K562 (cell line): ENCODE measurements around the gene PTPRC. TPM values are rescaled to one million over a fixed set of nuclear protein-coding genes. Genes with fewer than 3 reads are reported as not detected.

Source experiments
- ATAC-seq: fragments of 200-7000 bp; cut with Tn5 transposase; 3 replicates; pipeline ENCODE4 v1.9.1; 2020; ENCODE audit warnings: moderate library complexity
- BruUV-seq: library from RNA; stranded (reverse); fragments of 400-500 nt; replicated peaks from 2 replicates; lab custom pipeline; 2021; lab: Mats Ljungman, UMichigan
- CTCF ChIA-PET: fragments of 300-600 bp; formaldehyde crosslinking; extraction: SDS; loops from one replicate; lab custom pipeline; 2021; ENCODE audit warnings: low intra/inter-chr PET ratio; lab: Yijun Ruan, JAX
- POLR2A ChIA-PET: fragments of 300-600, 350-650 bp; sonication (Branson Sonifier 250); formaldehyde crosslinking; extraction: SDS; loops from one replicate; lab custom pipeline; 2021; ENCODE audit warnings: antibody characterized with exemption, inconsistent platforms; lab: Yijun Ruan, JAX
- DNase-seq, 4 experiments: peaks; one replicate each; pipeline versions ENCODE4 v3.0.0 to v3.0.0-alpha.2; 2011 to 2018; ENCODE audit warnings: low spot score in 3 of 4, mixed read lengths in 3 of 4; ENCODE audit errors: extremely low read depth in 1 of 4
- FAIRE-seq: peaks from 2 replicates; lab custom pipeline; 2011; peaks lifted over from hg19 to GRCh38; lab: Jason Lieb, UNC
- H2AFZ ChIP-seq: 2 replicates; pipeline ENCODE4 v1.6.0; 2011; ENCODE audit warnings: low read depth, low read length, control low read depth, inconsistent platforms
- H3K27ac ChIP-seq: fragments of 200-600 bp; 3 replicates; pipeline ENCODE4 v1.8.0; 2011; ENCODE audit warnings: low read depth, mild to moderate bottlenecking, control low read depth, inconsistent platforms, low read length, moderate library complexity, mixed read lengths; ENCODE audit errors: extremely low read depth
- H3K27me3 ChIP-seq, 2 experiments: fragments of 300-600 bp in 1 of 2; 2 replicates in 1 of 2; 3 replicates in 1 of 2; pipeline versions ENCODE4 v1.6.0 to v1.8.0; 2011; ENCODE audit warnings: inconsistent platforms in 2 of 2, low read length in 2 of 2, mild to moderate bottlenecking in 1 of 2, mixed read lengths in 1 of 2, moderate library complexity in 1 of 2; ENCODE audit not compliant: control insufficient read depth in 2 of 2, insufficient read depth in 2 of 2
- H3K36me3 ChIP-seq: fragments of 300-600 bp; 3 replicates; pipeline ENCODE4 v1.8.0; 2011; ENCODE audit warnings: mild to moderate bottlenecking, low read length, inconsistent platforms; ENCODE audit not compliant: control insufficient read depth, insufficient read depth
- H3K4me1 ChIP-seq, 2 experiments: fragments of 200-600 bp in 1 of 2; replicated peaks in 1 of 2; 2 replicates in 1 of 2; 3 replicates in 1 of 2; pipeline versions ENCODE4 v1.5.1 to v1.8.0; 2011; ENCODE audit warnings: inconsistent platforms in 2 of 2, low read length in 2 of 2, mild to moderate bottlenecking in 1 of 2, mixed read lengths in 1 of 2, moderate library complexity in 1 of 2; ENCODE audit not compliant: control insufficient read depth in 2 of 2, insufficient read depth in 2 of 2
- H3K4me2 ChIP-seq: 2 replicates; pipeline ENCODE4 v1.6.1; 2011; ENCODE audit warnings: low read length, control low read depth, inconsistent platforms, mixed read lengths; ENCODE audit not compliant: insufficient read depth
- H3K4me3 ChIP-seq: fragments of 200-600 bp; sonication (generic), shearing (Covaris generic); 2 replicates; pipeline ENCODE4 v1.5.1; 2016; ENCODE audit warnings: control low read depth, inconsistent platforms
- H3K79me2 ChIP-seq: fragments of 200-600 bp; 3 replicates; pipeline ENCODE4 v1.8.0; 2011; ENCODE audit warnings: low read length, inconsistent platforms; ENCODE audit not compliant: control insufficient read depth, insufficient read depth
- H3K9ac ChIP-seq, 2 experiments: 2 replicates each; pipeline versions ENCODE4 v1.6.0 to v1.6.1; 2011; ENCODE audit warnings: low read depth in 2 of 2, low read length in 2 of 2, control low read depth in 1 of 2, inconsistent platforms in 1 of 2, mild to moderate bottlenecking in 1 of 2, mixed read lengths in 1 of 2; ENCODE audit not compliant: insufficient read depth in 1 of 2
- H3K9me1 ChIP-seq: one replicate; pipeline ENCODE4 v1.6.0; 2011; ENCODE audit warnings: inconsistent platforms, mild to moderate bottlenecking, low read length, moderate library complexity; ENCODE audit not compliant: control insufficient read depth, insufficient read depth
- H3K9me3 ChIP-seq: replicated peaks from 2 replicates; pipeline ENCODE4 v1.5.1; 2011; ENCODE audit warnings: low read depth, low read length, inconsistent platforms; ENCODE audit not compliant: control insufficient read depth, insufficient read depth
- H4K20me1 ChIP-seq: replicated peaks from 2 replicates; pipeline ENCODE4 v1.6.1; 2011; ENCODE audit warnings: low read length, inconsistent platforms, mixed read lengths; ENCODE audit not compliant: control insufficient read depth, insufficient read depth
- CCNT2 ChIP-seq: IDR thresholded peaks from 2 replicates; pipeline ENCODE4 v1.6.1; 2011; ENCODE audit warnings: borderline replicate concordance, low read depth, mild to moderate bottlenecking, moderate library complexity, mixed read lengths, low read length; ENCODE audit not compliant: insufficient read length; ENCODE audit errors: extremely low read depth
- DIDO1 ChIP-seq: fragments of 450-650 bp; IDR thresholded peaks from 2 replicates; pipeline ENCODE4 v1.6.1; 2016; ENCODE audit warnings: low read depth, missing biosample characterization, missing genetic modification characterization
- DPF2 ChIP-seq: fragments of 450-650 bp; IDR thresholded peaks from 2 replicates; pipeline ENCODE4 v1.6.1; 2016
- FOXK2 ChIP-seq, 2 experiments: fragments of 450-650 bp; IDR thresholded peaks in 1 of 2; conservative IDR thresholded peaks in 1 of 2; 2 replicates each; pipeline ENCODE4 v1.6.1; 2016; ENCODE audit warnings: low read depth in 2 of 2, mild to moderate bottlenecking in 1 of 2
- HDAC6 ChIP-seq: IDR thresholded peaks from 2 replicates; pipeline ENCODE4 v1.6.1; 2012; ENCODE audit warnings: low read depth, mild to moderate bottlenecking, control low read depth, inconsistent platforms, low read length, moderate library complexity
- HNRNPL ChIP-seq: fragments of 200-400 bp; formaldehyde crosslinking; IDR thresholded peaks from 2 replicates; pipeline ENCODE4 v1.6.1; 2017; ENCODE audit warnings: low read depth, mild to moderate bottlenecking, low read length
- HSF4 ChIP-seq: fragments of 250-450 bp; sonication (Bioruptor Pico); IDR thresholded peaks from 2 replicates; pipeline ENCODE4 v2.1.2; 2022; ENCODE audit warnings: mild to moderate bottlenecking, moderate library complexity, borderline replicate concordance
- ILK ChIP-seq: fragments of 450-650 bp; IDR thresholded peaks from 2 replicates; pipeline ENCODE4 v1.6.1; 2016; ENCODE audit warnings: missing genetic modification characterization, low read depth, mild to moderate bottlenecking, missing compliant biosample characterization, moderate library complexity, borderline replicate concordance
- JUND ChIP-seq, 2 experiments: IDR thresholded peaks; 2 replicates in 1 of 2; 3 replicates in 1 of 2; pipeline ENCODE4 v1.6.1; 2011; ENCODE audit warnings: borderline replicate concordance in 2 of 2, low read depth in 2 of 2, low read length in 2 of 2, improper control_type of control experiment in 1 of 2, missing biosample characterization in 1 of 2, missing genetic modification characterization in 1 of 2, missing genetic modification reagents in 1 of 2
- KLF16 ChIP-seq: IDR thresholded peaks from 2 replicates; pipeline ENCODE4 v1.6.1; 2016; ENCODE audit warnings: antibody characterized with exemption
- MLLT1 ChIP-seq, 2 experiments: fragments of 450-650 bp; IDR thresholded peaks; 2 replicates each; pipeline ENCODE4 v1.6.1; 2016
- MTA3 ChIP-seq: fragments of 450-650 bp; formaldehyde crosslinking; IDR thresholded peaks from 2 replicates; pipeline ENCODE4 v1.6.1; 2017; ENCODE audit warnings: mild to moderate bottlenecking, borderline replicate concordance
- NUFIP1 ChIP-seq: fragments of 450-650 bp; IDR thresholded peaks from 2 replicates; pipeline ENCODE4 v1.6.1; 2018; ENCODE audit not compliant: partially characterized antibody
- PRPF4 ChIP-seq: fragments of 200-400 bp; formaldehyde crosslinking; IDR thresholded peaks from one replicate; pipeline ENCODE4 v1.6.1; 2017; ENCODE audit warnings: low read length, low read depth, mild to moderate bottlenecking; ENCODE audit not compliant: insufficient read depth, poor library complexity, severe bottlenecking
- SLC30A9 ChIP-seq: fragments of 250-450 bp; sonication (Bioruptor Pico); IDR thresholded peaks from 2 replicates; pipeline ENCODE4 v1.8.0; 2022; ENCODE audit warnings: mild to moderate bottlenecking, moderate library complexity
- SMARCB1 ChIP-seq: IDR thresholded peaks from 2 replicates; pipeline ENCODE4 v1.6.1; 2011; ENCODE audit warnings: improper control_type of control experiment, low read depth; ENCODE audit not compliant: insufficient read length
- SMARCC2 ChIP-seq: fragments of 450-650 bp; IDR thresholded peaks from 2 replicates; pipeline ENCODE4 v1.6.1; 2017; ENCODE audit warnings: antibody characterized with exemption, moderate library complexity, mild to moderate bottlenecking, low read depth
- SMARCE1 ChIP-seq: fragments of 450-650 bp; IDR thresholded peaks from 2 replicates; pipeline ENCODE4 v1.7.1; 2016; ENCODE audit warnings: mild to moderate bottlenecking
- SNRNP70 ChIP-seq: fragments of 200-400 bp; formaldehyde crosslinking; optimal IDR thresholded peaks from 2 replicates; pipeline ENCODE3; 2017; ENCODE audit warnings: low read depth, low read length
- TCFL5 ChIP-seq: fragments of 250-450 bp; sonication (Bioruptor Pico); conservative IDR thresholded peaks from 2 replicates; pipeline ENCODE4 v1.6.1; 2021; ENCODE audit warnings: mild to moderate bottlenecking, moderate library complexity, matching md5 sums
- U2AF2 ChIP-seq: fragments of 200-400 bp; formaldehyde crosslinking; optimal IDR thresholded peaks from 2 replicates; pipeline ENCODE3; 2017; ENCODE audit warnings: low read depth, mild to moderate bottlenecking, low read length
- ZNF282 ChIP-seq: sonication (generic); formaldehyde crosslinking; IDR thresholded peaks from 2 replicates; pipeline ENCODE4 v1.8.1; 2023; ENCODE audit warnings: missing genetic modification reagents
- WGBS: fragments of 100-300 bp; shearing (Covaris generic); methylation state at CpG from one replicate; pipeline ENCODE4 v1.1.6; 2016; ENCODE audit warnings: low coverage, mixed read lengths; ENCODE audit not compliant: insufficient coverage; ENCODE audit errors: missing lambda C conversion rate; 5-methylcytosine and 5-hydroxymethylcytosine counted together
- in situ Hi-C: fragments of 300-500 bp; cut with MboI; formaldehyde crosslinking; loops from 4 replicates; pipeline ENCODE4 v1.15.0; 2018; ENCODE audit warnings: inconsistent platforms, mixed read lengths
- intact Hi-C: fragments of 100-400 bp; cut with micrococcal nuclease; formaldehyde crosslinking; loops from 2 replicates; pipeline ENCODE4 v1.14.2; 2022
- polyA plus RNA-seq, 8 experiments: library from polyadenylated mRNA; depleted of rRNA in 4 of 8; stranded (reverse) in 5 of 8; unstranded in 3 of 8; fragments of >200 nt; fragmentation: Nextera tagmentation in 2 of 8; fragmentation: Illumina TruSeq in 1 of 8; extraction: Ambion mirVana in 2 of 8; extraction: Trizol in 1 of 8; gene quantifications; 2 replicates each; pipeline versions ENCODE4 v1.2.1 to v1.2.3, GENCODE V29; 2011 to 2014; ENCODE audit warnings: inconsistent platforms in 1 of 8, missing spikeins in 1 of 8
- total RNA-seq, 7 experiments: library from RNA; depleted of rRNA in 6 of 7; stranded (reverse); fragments of >200 nt in 6 of 7; fragmentation: Illumina TruSeq in 2 of 7; extraction: Trizol in 2 of 7; gene quantifications; 2 replicates each; pipeline versions ENCODE4 v1.2.1 to v1.2.3, GENCODE V29; 2011 to 2021; ENCODE audit warnings: low replicate concordance in 1 of 7

Gene PTPRC
- total and polyA plus RNA-seq, 9 of the 15 experiments (the other 6 are each of a cell fraction or from before 2014, with no cell fraction given), result 7.1 to 107 (median 62.9) TPM

- DNase-seq (peak; percentile 17 to 53 (median 32)), ATAC-seq (peak; percentile 60), FAIRE-seq (no peak)
- POLR2A ChIA-PET, result interaction anchor here (1.3 to 2.2 kb wide), 2 partner anchors 9 to 13 kb away, joined by 3 to 8 read pairs; no protein-coding TSS in a partner anchor
- Histone ChIP-seq H3K9ac (0 out of 4 replicates have a peak overlapping the region, but pooled peaks of 1 of the 2 experiments have one; percentile 15), H3K4me3 (no peak overlapping the region), H3K9me1 (no peaks in the 10 kb centered on the region), H4K20me1 (no peaks in the 10 kb centered on the region), H2AFZ (peak overlapping the region; percentile 25; the same call in 1 of the 2 replicates), H3K79me2 (peaks cover 43% of the 10 kb centered on the region), H3K27me3 (no peaks in the 10 kb centered on the region), H3K9me3 (no peaks in the 10 kb centered on the region; the same call in 1 of the 2 replicates), H3K27ac (peak overlapping the region; percentile 46; the same call in 1 of the 3 replicates), H3K4me2 (no peak overlapping the region), H3K4me1 (peaks cover 3 to 18% of the 10 kb centered on the region in 2 experiments; a peak in 4 of 5 replicates), H3K36me3 (peaks cover 8% of the 10 kb centered on the region; the same call in 1 of the 3 replicates)
- intact Hi-C loops (no loop called here), in situ Hi-C loops (no loop called here)
- no TSS peak for BruUV-seq
- CTCF ChIA-PET, result no interaction called here
- 33% methylated on average over 5 of the region's 5 CpGs for WGBS
- TF ChIP-seq HDAC6 (no peak), CCNT2 (peak; percentile 22), SNRNP70 (no peak), KLF16 (0 out of 2 replicates have a peak, but pooled peaks have one; percentile 49), SLC30A9 (CRISPR knock-in tag) (no peak), HNRNPL (0 out of 2 replicates have a peak, but pooled peaks have one; percentile 69), SMARCE1 (peak; percentile 94), DPF2 (peak; percentile 84), NUFIP1 (no peak), FOXK2 (conservative IDR thresholded peaks at IDR 0.05 in 1 of 2, IDR thresholded peaks at IDR 0.05 in 1 of 2; ENCODE audit: low read depth in 2 of 2) (peak; percentile 55 to 56; a peak in 1 of 4 replicates), SMARCC2 (peak; percentile 60; the same call in 1 of the 2 replicates), ZNF282 (CRISPR knock-in tag) (no peak), MLLT1 (IDR thresholded peaks at IDR 0.05) (peak in 1 of 2 experiments; percentile 42; a peak in 1 of 4 replicates), HSF4 (no peak), TCFL5 (no peak), MTA3 (0 out of 2 replicates have a peak, but pooled peaks have one; percentile 33), PRPF4 (no peak), JUND (IDR thresholded peaks at IDR 0.05; ENCODE audit: borderline replicate concordance, low read depth, low read length) (peak; percentile 77), JUND (tag; IDR thresholded peaks at IDR 0.05; ENCODE audit: borderline replicate concordance, low read depth, low read length) (no peak; the same call in 2 of the 3 replicates), DIDO1 (tag) (no peak), SMARCB1 (peak; percentile 75), ILK (no peak), U2AF2 (no peak)
Measured at GRCh38 chr1:198669023-198669698, 30.3 kb downstream of the PTPRC start.
